Measurements from ENCODE around the gene SULT6B1. TPM values are rescaled to one million over a fixed set of nuclear protein-coding genes. Genes with fewer than 3 reads are reported as not detected.
"Not testable (repeated sequence)": the region's sequence is repeated elsewhere in the genome, so short reads cannot be mapped to it uniquely, and the experiment has no call there.

SULT6B1 gene, protein sequence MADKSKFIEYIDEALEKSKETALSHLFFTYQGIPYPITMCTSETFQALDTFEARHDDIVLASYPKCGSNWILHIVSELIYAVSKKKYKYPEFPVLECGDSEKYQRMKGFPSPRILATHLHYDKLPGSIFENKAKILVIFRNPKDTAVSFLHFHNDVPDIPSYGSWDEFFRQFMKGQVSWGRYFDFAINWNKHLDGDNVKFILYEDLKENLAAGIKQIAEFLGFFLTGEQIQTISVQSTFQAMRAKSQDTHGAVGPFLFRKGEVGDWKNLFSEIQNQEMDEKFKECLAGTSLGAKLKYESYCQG
- not detected in 2 replicates for total RNA-seq (2014; rRNA removed; shearing (Covaris generic))

DNA sequence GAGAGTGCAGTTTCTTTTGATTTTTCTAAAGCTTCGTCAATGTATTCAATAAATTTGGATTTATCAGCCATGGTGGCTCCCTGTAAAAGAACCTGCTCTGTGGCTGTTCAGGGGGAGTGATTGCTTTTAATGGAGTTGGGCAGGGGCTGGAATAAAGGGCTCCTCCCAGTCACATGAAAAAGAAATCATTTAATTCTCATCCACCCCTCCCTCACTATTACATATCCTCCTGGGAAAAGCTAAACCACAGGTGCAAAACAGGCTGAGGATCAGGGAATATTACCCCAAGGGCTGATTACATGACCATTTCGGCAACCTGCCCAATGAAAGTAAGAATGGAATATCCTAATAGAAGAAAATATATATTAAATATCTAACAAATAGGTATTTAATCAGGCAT lies at the start of gene SULT6B1:
TSS of gene SULT6B1 (minus strand) at position 101 of the 400 bp plus-strand sequence. CDS start at position 71, 30 bp downstream.
- H3K9me3 ChIP-seq (replicated peaks), result no peaks in the 10 kb centered on the region

GRCh38 chr2:37232131-37232933 lies 43.9 kb upstream of the SULT6B1 start:
- Histone ChIP-seq H3K4me1 (peaks cover 13% of the 10 kb centered on the region), H3K9me3 (replicated peaks) (no peaks in the 10 kb centered on the region), H3K36me3 (peaks cover 34% of the 10 kb centered on the region), H3K4me3 (peak overlapping the region; percentile 89), H3K27ac (peak overlapping the region; percentile 77), H3K27me3 (no peaks in the 10 kb centered on the region)
- DNase-seq, result peak; percentile 13 to 26

More for the DNA sequence above, at the start of gene SULT6B1:
- no peaks in the 10 kb centered on the region for H3K4me1 ChIP-seq
- H3K4me3 ChIP-seq, result no peak within 1 kb of the TSS
- no peak within 1 kb of the TSS for H3K27ac ChIP-seq
- H3K36me3 ChIP-seq, result no peaks in the 10 kb centered on the region
- H3K27me3 ChIP-seq, result no peaks in the 10 kb centered on the region
- DNase-seq, result no peak

- Histone ChIP-seq H3K27me3 (no peaks in the 10 kb centered on the region), H3K9me3 (replicated peaks) (no peaks in the 10 kb centered on the region), H3K4me3 (peak within 1 kb of the TSS; percentile 89), H3K36me3 (peaks cover 38% of the 10 kb centered on the region), H3K27ac (peak within 1 kb of the TSS; percentile 77), H3K4me1 (peaks cover 13% of the 10 kb centered on the region)
- DNase-seq, result peak; percentile 93 to 96
Observed at GRCh38 chr2:37231241-37232130, 43.0 kb upstream of the SULT6B1 start, which contains the start of the genes CEBPZ and NDUFAF7. Gene CEBPZ (minus strand): TSS chr2:37231596. CDS start chr2:37231567, 29 bp downstream. Gene NDUFAF7 (plus strand): TSS chr2:37231658. CDS start chr2:37231706, 48 bp downstream.

GRCh38 chr2:37230581-37230980 lies 42.1 kb upstream of the SULT6B1 start:
- H3K36me3 ChIP-seq, result peaks cover 36% of the 10 kb centered on the region
- peak overlapping the region; percentile 89 for H3K4me3 ChIP-seq
- no peaks in the 10 kb centered on the region for H3K27me3 ChIP-seq
- peaks cover 13% of the 10 kb centered on the region for H3K4me1 ChIP-seq
- H3K9me3 ChIP-seq (replicated peaks), result no peaks in the 10 kb centered on the region
- H3K27ac ChIP-seq, result peak overlapping the region; percentile 77
- peak; percentile 17 to 51 for DNase-seq

GRCh38 chr2:37228788-37229187 lies 40.3 kb upstream of the SULT6B1 start:
- no peak for DNase-seq
- Histone ChIP-seq H3K36me3 (peaks cover 46% of the 10 kb centered on the region), H3K4me1 (peaks cover 13% of the 10 kb centered on the region), H3K4me3 (no peak overlapping the region), H3K27me3 (no peaks in the 10 kb centered on the region), H3K9me3 (replicated peaks) (no peaks in the 10 kb centered on the region), H3K27ac (no peak overlapping the region)

DNA sequence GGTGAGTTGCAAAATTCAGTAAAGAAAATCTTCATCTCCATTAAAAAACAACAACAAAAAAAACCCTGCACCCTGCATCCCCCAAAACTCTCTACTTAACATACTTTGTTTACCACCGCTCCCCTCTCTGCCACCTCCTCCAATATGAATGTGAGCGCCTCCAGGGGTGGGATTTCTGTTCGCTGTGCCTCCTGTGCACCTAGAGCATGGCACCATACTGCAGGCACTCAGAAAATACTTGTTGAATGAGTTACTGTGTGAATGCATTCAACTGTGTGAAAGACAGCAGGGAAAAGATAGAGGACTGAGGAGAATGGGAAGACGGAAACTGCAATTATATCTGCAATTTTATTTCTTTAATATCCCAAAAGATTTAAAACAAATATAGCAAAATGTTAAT lies 38.4 kb upstream of the SULT6B1 start:
- no peak for DNase-seq
- Histone ChIP-seq H3K36me3 (peaks cover 65% of the 10 kb centered on the region), H3K27ac (no peak overlapping the region), H3K27me3 (no peaks in the 10 kb centered on the region), H3K4me3 (no peak overlapping the region), H3K9me3 (replicated peaks) (no peaks in the 10 kb centered on the region), H3K4me1 (peaks cover 10% of the 10 kb centered on the region)

GRCh38 chr2:37225129-37225528 lies 36.7 kb upstream of the SULT6B1 start:
- DNase-seq; H3K27ac ChIP-seq; H3K27me3 ChIP-seq; H3K9me3 ChIP-seq (replicated peaks); H3K4me3 ChIP-seq; H3K4me1 ChIP-seq: not testable (repeated sequence)
- peaks cover 81% of the 10 kb centered on the region for H3K36me3 ChIP-seq

DNA sequence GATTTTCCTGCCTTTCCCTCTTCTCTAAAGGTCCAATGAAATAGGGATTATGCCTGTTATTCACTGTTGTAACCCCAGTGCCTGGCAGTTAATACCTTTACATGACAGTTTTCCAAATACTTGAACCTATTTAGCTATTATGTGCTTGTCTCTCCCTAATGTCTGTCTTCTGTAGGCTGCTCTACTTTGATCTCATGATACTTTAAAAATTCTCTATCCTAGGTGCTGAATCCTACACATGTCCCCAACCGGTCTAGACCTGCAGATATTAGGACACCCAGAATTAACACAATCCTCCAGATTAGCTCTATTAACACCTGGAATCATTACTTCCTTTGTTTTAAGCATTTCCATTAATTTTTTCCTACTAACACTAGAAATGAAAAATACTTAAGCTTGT lies 35.6 kb upstream of the SULT6B1 start:
- peaks cover 84% of the 10 kb centered on the region for H3K36me3 ChIP-seq

DNA sequence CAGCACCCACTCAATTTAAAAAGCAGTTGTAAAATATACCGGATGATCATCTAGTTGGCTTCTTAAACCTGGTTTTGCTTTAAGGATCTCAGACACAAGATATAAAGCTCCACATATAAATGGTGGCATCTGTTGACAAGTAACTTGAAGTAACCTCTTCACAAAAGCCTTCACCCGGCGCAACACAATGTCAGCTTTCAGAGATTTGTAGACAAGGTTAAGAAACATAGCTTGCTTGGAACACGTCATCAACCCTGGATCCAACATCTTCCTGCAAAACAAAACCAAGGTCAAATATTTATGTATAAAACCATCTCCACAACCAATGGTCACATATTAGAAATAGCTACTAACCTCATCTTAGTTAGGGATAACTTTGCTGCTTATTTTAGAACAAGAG lies 34.7 kb upstream of the SULT6B1 start:
- no peak overlapping the region for H3K4me3 ChIP-seq
- H3K27ac ChIP-seq, result no peak overlapping the region
- no peaks in the 10 kb centered on the region for H3K27me3 ChIP-seq
- H3K4me1 ChIP-seq, result no peaks in the 10 kb centered on the region
- H3K9me3 ChIP-seq (replicated peaks), result no peaks in the 10 kb centered on the region
- DNase-seq, result no peak
- peaks cover 86% of the 10 kb centered on the region for H3K36me3 ChIP-seq

More for the DNA sequence above, 35.6 kb upstream of the SULT6B1 start:
- Histone ChIP-seq H3K4me3 (no peak overlapping the region), H3K27ac (no peak overlapping the region), H3K9me3 (replicated peaks) (no peaks in the 10 kb centered on the region), H3K4me1 (no peaks in the 10 kb centered on the region; the same call in 1 of the 2 replicates), H3K27me3 (no peaks in the 10 kb centered on the region)
- no peak for DNase-seq

DNA sequence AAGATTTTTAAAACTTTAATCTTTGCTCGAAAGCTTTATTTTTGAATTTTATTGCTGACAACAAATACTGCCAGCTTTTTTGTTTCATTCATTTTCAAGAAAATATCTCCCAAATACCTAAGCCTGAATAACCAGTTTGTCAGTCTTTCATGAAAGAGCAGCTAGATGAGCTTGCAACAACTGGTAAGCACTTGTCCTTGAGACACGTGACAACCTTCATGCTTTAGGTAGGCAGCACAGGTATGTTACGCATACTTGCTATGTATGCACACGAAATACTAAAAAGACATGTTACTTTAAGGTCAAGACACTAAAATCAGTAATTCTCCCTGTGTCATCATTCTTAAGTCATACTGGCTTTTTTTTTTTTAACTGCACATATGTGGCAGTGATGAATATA lies 30.6 kb upstream of the SULT6B1 start:
- H3K27ac ChIP-seq, result no peak overlapping the region
- no peak overlapping the region for H3K4me3 ChIP-seq
- no peak for DNase-seq
- peaks cover 90% of the 10 kb centered on the region for H3K36me3 ChIP-seq
- H3K27me3 ChIP-seq, result no peaks in the 10 kb centered on the region
- H3K4me1 ChIP-seq, result no peaks in the 10 kb centered on the region
- no peaks in the 10 kb centered on the region for H3K9me3 ChIP-seq (replicated peaks)

GRCh38 chr2:37215250-37215649 lies 26.8 kb upstream of the SULT6B1 start:
- peaks cover 87% of the 10 kb centered on the region for H3K36me3 ChIP-seq
- no peak overlapping the region for H3K27ac ChIP-seq

GRCh38 chr2:37211939-37212338 lies 23.5 kb upstream of the SULT6B1 start:
- no peak for DNase-seq
- peaks cover 97% of the 10 kb centered on the region for H3K36me3 ChIP-seq
- no peaks in the 10 kb centered on the region for H3K4me1 ChIP-seq
- no peaks in the 10 kb centered on the region for H3K27me3 ChIP-seq
- H3K4me3 ChIP-seq, result no peak overlapping the region
- peaks cover 19% of the 10 kb centered on the region for H3K9me3 ChIP-seq (replicated peaks)
- H3K27ac ChIP-seq, result no peak overlapping the region

More at GRCh38 chr2:37215250-37215649, 26.8 kb upstream of the SULT6B1 start:
- no peaks in the 10 kb centered on the region for H3K4me1 ChIP-seq
- DNase-seq, result no peak
- no peaks in the 10 kb centered on the region for H3K27me3 ChIP-seq
- H3K4me3 ChIP-seq, result no peak overlapping the region
- H3K9me3 ChIP-seq (replicated peaks), result no peaks in the 10 kb centered on the region

- DNase-seq, result no peak
- no peaks in the 10 kb centered on the region for H3K4me1 ChIP-seq
- peaks cover 97% of the 10 kb centered on the region for H3K36me3 ChIP-seq
- peaks cover 19% of the 10 kb centered on the region for H3K9me3 ChIP-seq (replicated peaks)
- no peak overlapping the region for H3K27ac ChIP-seq
- H3K4me3 ChIP-seq, result no peak overlapping the region
- no peaks in the 10 kb centered on the region for H3K27me3 ChIP-seq
Observed at GRCh38 chr2:37211212-37211611, 22.7 kb upstream of the SULT6B1 start.

- DNase-seq, H3K4me1 ChIP-seq, H3K27ac ChIP-seq, H3K4me3 ChIP-seq, H3K27me3 ChIP-seq: not testable (repeated sequence)
- Histone ChIP-seq H3K36me3 (peaks cover 98% of the 10 kb centered on the region), H3K9me3 (replicated peaks) (peaks cover 26% of the 10 kb centered on the region)
Observed at GRCh38 chr2:37206760-37207159, 18.3 kb upstream of the SULT6B1 start.

All from SJCRH30 (cell line).